GM12878 (cell line): ENCODE measurements around the gene RFC1. TPM values are rescaled to one million over a fixed set of nuclear protein-coding genes. Genes with fewer than 3 reads are reported as not detected.

Experiments used
- BHLHE40 ChIP-seq, 2 experiments: fragments of 450-650 bp in 1 of 2; IDR thresholded peaks; 2 replicates each; pipeline ENCODE4 v1.6.1; 2011 to 2017; ENCODE audit warnings: low read depth in 2 of 2, borderline replicate concordance in 1 of 2, improper control_type of control experiment in 1 of 2, low read length in 1 of 2, mild to moderate bottlenecking in 1 of 2
- EP300 ChIP-seq, 2 experiments: fragments of 150-350 bp in 1 of 2; IDR thresholded peaks; 2 replicates each; pipeline ENCODE4 v1.6.1; 2011 to 2012; ENCODE audit warnings: low read depth in 2 of 2, low read length in 2 of 2, borderline replicate concordance in 1 of 2, improper control_type of control experiment in 1 of 2, inconsistent platforms in 1 of 2; ENCODE audit not compliant: control insufficient read depth in 1 of 2
- FOXK2 ChIP-seq: fragments of 450-650 bp; IDR thresholded peaks from 2 replicates; pipeline ENCODE4 v1.6.1; 2017; ENCODE audit warnings: mild to moderate bottlenecking, moderate library complexity
- HDAC2 ChIP-seq: fragments of 200-600 bp; sonication (generic); IDR thresholded peaks from 2 replicates; pipeline ENCODE4 v1.6.1; 2017
- IKZF2 ChIP-seq, 2 experiments: fragments of 450-650 bp; IDR thresholded peaks; 2 replicates each; pipeline ENCODE4 v1.6.1; 2017; ENCODE audit warnings: mild to moderate bottlenecking in 2 of 2, moderate library complexity in 2 of 2
- MEF2B ChIP-seq: fragments of 450-650 bp; IDR thresholded peaks from 2 replicates; pipeline ENCODE4 v1.6.1; 2018; ENCODE audit warnings: mild to moderate bottlenecking, moderate library complexity; ENCODE audit not compliant: partially characterized antibody, poor library complexity, severe bottlenecking
- MYB ChIP-seq: fragments of 150-350 bp; IDR thresholded peaks from 2 replicates; pipeline ENCODE4 v1.6.1; 2014; ENCODE audit warnings: mild to moderate bottlenecking, low read depth, low read length, borderline replicate concordance
- MYC ChIP-seq: IDR thresholded peaks from 2 replicates; pipeline ENCODE4 v1.6.1; 2011; ENCODE audit warnings: mild to moderate bottlenecking, low read length, moderate library complexity, inconsistent platforms; ENCODE audit not compliant: insufficient read depth, insufficient replicate concordance, insufficient read length, severe bottlenecking
- POU2F2 ChIP-seq: IDR thresholded peaks from 3 replicates; pipeline ENCODE4 v1.6.1; 2011; ENCODE audit warnings: low read depth, mild to moderate bottlenecking, low read length, borderline replicate concordance
- SUZ12 ChIP-seq: fragments of 200-600 bp; sonication (generic); IDR thresholded peaks from one replicate; pipeline ENCODE4 v1.6.1; 2018; ENCODE audit warnings: antibody characterized with exemption, mild to moderate bottlenecking; ENCODE audit not compliant: unreplicated experiment
- polyA plus RNA-seq, 11 experiments: library from polyadenylated mRNA; depleted of rRNA in 4 of 11; unstranded in 6 of 11; stranded (reverse) in 5 of 11; fragments of >200 nt; fragmentation: Nextera tagmentation in 4 of 11; fragmentation: Illumina TruSeq in 1 of 11; extraction: Ambion mirVana in 4 of 11; extraction: Trizol in 1 of 11; gene quantifications; 1 replicate in 1 of 11; 2 replicates in 10 of 11; pipeline versions ENCODE4 v1.2.1 to v1.2.3, GENCODE V29; 2011 to 2016; ENCODE audit warnings: inconsistent platforms in 2 of 11, missing spikeins in 2 of 11, low read depth in 1 of 11
- total RNA-seq, 4 experiments: library from RNA; depleted of rRNA in 3 of 4; stranded (reverse); fragments of >200 nt in 3 of 4; fragmentation: Illumina TruSeq in 1 of 4; extraction: Trizol in 1 of 4; gene quantifications; 2 replicates each; pipeline versions ENCODE4 v1.2.1 to v1.2.3, GENCODE V29; 2013 to 2021
- TF ChIP-seq, protein P1 (sequence below): fragments of 450-650 bp; IDR thresholded peaks from 2 replicates; pipeline ENCODE4 v1.6.1; 2017; ENCODE audit warnings: mild to moderate bottlenecking, moderate library complexity
- TF ChIP-seq, protein P2 (sequence below): fragments of 450-650 bp; IDR thresholded peaks from 2 replicates; pipeline ENCODE4 v1.6.1; 2018; ENCODE audit warnings: borderline replicate concordance, mild to moderate bottlenecking; ENCODE audit not compliant: partially characterized antibody
- TF ChIP-seq, protein P3 (sequence below): IDR thresholded peaks from 2 replicates; pipeline ENCODE4 v1.6.1; 2012; ENCODE audit warnings: low read depth, low read length, improper control_type of control experiment

The RFC1 gene
- total and polyA plus RNA-seq, 10 of the 15 experiments (the other 5 are each of a cell fraction or from before 2014, with no cell fraction given): 22.5 to 67.8 (median 40.3) TPM

DNA sequence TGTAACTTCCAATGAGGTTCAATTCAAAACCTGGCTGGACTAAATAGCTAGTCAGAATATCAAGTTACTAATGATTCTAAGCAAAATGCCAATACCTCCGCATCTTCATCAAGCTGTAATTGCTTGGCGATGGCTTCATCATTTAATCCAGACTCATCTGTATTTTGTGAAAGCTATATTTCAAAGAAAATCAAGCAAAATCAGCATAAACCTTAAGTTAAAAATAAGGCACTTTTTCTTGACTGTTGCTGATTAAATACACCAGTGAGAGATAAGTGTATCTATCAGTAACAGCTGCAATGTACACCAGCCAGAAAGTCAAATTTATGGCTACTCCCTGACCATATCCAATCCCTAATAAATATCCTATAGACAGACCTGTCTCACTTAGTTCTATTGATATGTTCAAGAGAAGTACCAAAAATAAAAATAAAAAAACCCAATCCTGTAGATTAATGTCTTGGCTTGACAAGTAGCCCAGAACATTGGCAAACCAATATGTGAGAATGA lies 39.6 kb downstream of the RFC1 start (continued):
- TF ChIP-seq BHLHE40 (IDR thresholded peaks at IDR 0.05; ENCODE audit: borderline replicate concordance in 1 of 2, low read depth in 2 of 2, low read length in 1 of 2): no peak
- TF ChIP-seq, protein P1, sequence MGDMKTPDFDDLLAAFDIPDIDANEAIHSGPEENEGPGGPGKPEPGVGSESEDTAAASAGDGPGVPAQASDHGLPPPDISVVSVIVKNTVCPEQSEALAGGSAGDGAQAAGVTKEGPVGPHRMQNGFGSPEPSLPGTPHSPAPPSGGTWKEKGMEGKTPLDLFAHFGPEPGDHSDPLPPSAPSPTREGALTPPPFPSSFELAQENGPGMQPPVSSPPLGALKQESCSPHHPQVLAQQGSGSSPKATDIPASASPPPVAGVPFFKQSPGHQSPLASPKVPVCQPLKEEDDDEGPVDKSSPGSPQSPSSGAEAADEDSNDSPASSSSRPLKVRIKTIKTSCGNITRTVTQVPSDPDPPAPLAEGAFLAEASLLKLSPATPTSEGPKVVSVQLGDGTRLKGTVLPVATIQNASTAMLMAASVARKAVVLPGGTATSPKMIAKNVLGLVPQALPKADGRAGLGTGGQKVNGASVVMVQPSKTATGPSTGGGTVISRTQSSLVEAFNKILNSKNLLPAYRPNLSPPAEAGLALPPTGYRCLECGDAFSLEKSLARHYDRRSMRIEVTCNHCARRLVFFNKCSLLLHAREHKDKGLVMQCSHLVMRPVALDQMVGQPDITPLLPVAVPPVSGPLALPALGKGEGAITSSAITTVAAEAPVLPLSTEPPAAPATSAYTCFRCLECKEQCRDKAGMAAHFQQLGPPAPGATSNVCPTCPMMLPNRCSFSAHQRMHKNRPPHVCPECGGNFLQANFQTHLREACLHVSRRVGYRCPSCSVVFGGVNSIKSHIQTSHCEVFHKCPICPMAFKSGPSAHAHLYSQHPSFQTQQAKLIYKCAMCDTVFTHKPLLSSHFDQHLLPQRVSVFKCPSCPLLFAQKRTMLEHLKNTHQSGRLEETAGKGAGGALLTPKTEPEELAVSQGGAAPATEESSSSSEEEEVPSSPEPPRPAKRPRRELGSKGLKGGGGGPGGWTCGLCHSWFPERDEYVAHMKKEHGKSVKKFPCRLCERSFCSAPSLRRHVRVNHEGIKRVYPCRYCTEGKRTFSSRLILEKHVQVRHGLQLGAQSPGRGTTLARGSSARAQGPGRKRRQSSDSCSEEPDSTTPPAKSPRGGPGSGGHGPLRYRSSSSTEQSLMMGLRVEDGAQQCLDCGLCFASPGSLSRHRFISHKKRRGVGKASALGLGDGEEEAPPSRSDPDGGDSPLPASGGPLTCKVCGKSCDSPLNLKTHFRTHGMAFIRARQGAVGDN: no peak
- TF ChIP-seq, protein P2, sequence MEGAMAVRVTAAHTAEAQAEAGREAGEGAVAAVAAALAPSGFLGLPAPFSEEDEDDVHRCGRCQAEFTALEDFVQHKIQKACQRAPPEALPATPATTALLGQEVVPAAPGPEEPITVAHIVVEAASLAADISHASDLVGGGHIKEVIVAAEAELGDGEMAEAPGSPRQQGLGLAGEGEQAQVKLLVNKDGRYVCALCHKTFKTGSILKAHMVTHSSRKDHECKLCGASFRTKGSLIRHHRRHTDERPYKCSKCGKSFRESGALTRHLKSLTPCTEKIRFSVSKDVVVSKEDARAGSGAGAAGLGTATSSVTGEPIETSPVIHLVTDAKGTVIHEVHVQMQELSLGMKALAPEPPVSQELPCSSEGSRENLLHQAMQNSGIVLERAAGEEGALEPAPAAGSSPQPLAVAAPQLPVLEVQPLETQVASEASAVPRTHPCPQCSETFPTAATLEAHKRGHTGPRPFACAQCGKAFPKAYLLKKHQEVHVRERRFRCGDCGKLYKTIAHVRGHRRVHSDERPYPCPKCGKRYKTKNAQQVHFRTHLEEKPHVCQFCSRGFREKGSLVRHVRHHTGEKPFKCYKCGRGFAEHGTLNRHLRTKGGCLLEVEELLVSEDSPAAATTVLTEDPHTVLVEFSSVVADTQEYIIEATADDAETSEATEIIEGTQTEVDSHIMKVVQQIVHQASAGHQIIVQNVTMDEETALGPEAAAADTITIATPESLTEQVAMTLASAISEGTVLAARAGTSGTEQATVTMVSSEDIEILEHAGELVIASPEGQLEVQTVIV: no peak
- no peak for TF ChIP-seq MYC
- TF ChIP-seq EP300 (IDR thresholded peaks at IDR 0.05; ENCODE audit: borderline replicate concordance in 1 of 2, control insufficient read depth in 1 of 2, low read depth in 2 of 2, low read length in 2 of 2): no peak
- no peak for TF ChIP-seq HDAC2
- TF ChIP-seq, protein P3, sequence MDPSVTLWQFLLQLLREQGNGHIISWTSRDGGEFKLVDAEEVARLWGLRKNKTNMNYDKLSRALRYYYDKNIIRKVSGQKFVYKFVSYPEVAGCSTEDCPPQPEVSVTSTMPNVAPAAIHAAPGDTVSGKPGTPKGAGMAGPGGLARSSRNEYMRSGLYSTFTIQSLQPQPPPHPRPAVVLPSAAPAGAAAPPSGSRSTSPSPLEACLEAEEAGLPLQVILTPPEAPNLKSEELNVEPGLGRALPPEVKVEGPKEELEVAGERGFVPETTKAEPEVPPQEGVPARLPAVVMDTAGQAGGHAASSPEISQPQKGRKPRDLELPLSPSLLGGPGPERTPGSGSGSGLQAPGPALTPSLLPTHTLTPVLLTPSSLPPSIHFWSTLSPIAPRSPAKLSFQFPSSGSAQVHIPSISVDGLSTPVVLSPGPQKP: no peak
- TF ChIP-seq POU2F2: no peak
- no peak for TF ChIP-seq MEF2B
- no peak for TF ChIP-seq FOXK2
- no peak for TF ChIP-seq SUZ12
- no peak for TF ChIP-seq IKZF2 (IDR thresholded peaks at IDR 0.05)
- TF ChIP-seq MYB: no peak
